Measurements from ENCODE around the gene VMP1. TPM values are rescaled to one million over a fixed set of nuclear protein-coding genes. Genes with fewer than 3 reads are reported as not detected.
"Not testable (repeated sequence)": the region's sequence is repeated elsewhere in the genome, so short reads cannot be mapped to it uniquely, and the experiment has no call there.

VMP1 gene
- total and polyA plus RNA-seq, 4 donors: 46.4 to 118 (median 71.6) TPM

DNA sequence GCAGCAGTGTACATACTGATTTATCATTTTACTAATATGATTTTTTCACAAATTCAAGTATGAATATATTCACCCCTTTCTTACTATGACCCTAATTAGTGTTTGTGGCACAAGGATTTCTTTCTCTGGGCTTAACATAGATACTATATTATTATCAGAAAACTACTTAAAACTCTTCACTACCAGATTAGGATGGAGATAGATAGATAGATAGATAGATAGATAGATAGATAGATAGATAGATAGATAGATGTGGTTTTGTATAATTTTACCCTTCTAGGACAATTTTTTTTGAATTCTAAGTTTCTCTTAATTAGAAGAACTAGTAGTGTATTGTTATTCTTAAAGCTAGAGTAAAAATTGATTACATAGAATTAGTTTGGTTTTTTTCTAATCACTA is 49.6 kb downstream of the VMP1 start (continued):
- TF ChIP-seq, protein P1, sequence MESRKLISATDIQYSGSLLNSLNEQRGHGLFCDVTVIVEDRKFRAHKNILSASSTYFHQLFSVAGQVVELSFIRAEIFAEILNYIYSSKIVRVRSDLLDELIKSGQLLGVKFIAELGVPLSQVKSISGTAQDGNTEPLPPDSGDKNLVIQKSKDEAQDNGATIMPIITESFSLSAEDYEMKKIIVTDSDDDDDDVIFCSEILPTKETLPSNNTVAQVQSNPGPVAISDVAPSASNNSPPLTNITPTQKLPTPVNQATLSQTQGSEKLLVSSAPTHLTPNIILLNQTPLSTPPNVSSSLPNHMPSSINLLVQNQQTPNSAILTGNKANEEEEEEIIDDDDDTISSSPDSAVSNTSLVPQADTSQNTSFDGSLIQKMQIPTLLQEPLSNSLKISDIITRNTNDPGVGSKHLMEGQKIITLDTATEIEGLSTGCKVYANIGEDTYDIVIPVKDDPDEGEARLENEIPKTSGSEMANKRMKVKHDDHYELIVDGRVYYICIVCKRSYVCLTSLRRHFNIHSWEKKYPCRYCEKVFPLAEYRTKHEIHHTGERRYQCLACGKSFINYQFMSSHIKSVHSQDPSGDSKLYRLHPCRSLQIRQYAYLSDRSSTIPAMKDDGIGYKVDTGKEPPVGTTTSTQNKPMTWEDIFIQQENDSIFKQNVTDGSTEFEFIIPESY (IDR thresholded peaks at IDR 0.05): no peak
- TF ChIP-seq HNF4G (IDR thresholded peaks at IDR 0.05) (no peak), SP1 (IDR thresholded peaks at IDR 0.05) (no peak), JUND (IDR thresholded peaks at IDR 0.05) (no peak)

DNA sequence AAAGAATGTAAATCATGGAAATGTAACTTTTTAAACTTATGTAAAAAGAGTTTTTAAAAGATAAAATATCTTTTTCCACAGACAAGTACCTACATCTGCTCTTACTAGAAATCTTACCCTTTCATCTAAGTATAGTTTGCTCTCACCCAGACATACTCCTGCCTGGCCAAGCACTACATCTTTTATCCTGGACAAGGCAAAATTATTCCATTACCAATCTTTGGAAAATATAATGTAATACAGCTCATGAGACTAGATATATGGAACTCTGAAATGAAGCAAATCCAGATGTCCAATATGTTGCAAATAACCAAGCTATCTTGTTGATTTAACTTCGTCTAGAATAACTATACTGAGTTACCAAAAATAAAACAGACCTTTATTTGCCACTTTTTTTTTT is 50.0 kb downstream of the VMP1 start:
- H3K27me3 ChIP-seq (ENCODE audit: control insufficient read depth in 4 of 4, insufficient read depth in 4 of 4, low read length in 3 of 4): no peaks in the 10 kb centered on the region
- WGBS: 89% methylated on average over 1 of the region's 1 CpG

DNA sequence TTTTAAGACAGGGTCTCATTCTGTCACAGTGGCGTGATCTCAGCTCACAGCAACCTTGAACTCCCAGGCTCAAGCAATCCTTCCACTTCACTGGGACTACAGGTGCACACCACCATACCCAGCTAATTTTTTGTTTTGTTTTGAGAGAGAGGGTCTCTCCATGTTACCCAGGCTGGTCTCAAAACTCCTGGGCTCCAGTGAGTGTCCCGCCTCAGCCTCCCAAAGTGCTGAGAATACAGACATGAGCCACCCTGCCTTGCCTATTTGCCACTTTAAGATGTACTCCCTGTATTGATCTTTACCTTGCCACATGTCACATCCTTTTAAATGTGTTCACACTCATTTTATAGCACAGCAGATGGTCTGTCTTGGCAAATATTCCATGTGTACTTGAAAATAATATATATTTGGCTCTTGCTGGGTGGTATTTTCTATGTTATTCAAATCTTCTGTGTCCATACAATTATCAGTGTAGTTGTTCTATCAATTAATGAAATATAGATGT is 50.5 kb downstream of the VMP1 start:
- Histone ChIP-seq H3K4me3 (ENCODE audit: low read depth in 1 of 3, low read length in 3 of 3) (no peak overlapping the region), H3K36me3 (ENCODE audit: control insufficient read depth in 4 of 4, insufficient read depth in 3 of 4, low read depth in 1 of 4, low read length in 3 of 4) (peaks cover 0 to 6% (median 1%) of the 10 kb centered on the region in 4 donors), H3K9me3 (ENCODE audit: control insufficient read depth in 4 of 4, low read length in 3 of 4) (no peaks in the 10 kb centered on the region), H3K27ac (ENCODE audit: low read depth in 1 of 2, low read length in 2 of 2) (no peak overlapping the region), H3K9ac (ENCODE audit: low read depth in 1 of 2, low read length in 2 of 2) (no peak overlapping the region), H3K4me1 (ENCODE audit: control insufficient read depth in 4 of 4, insufficient read depth in 4 of 4, low read length in 3 of 4) (peaks cover 0 to 4% (median 0%) of the 10 kb centered on the region in 4 donors), H3K27me3 (ENCODE audit: control insufficient read depth in 4 of 4, insufficient read depth in 4 of 4, low read length in 3 of 4) (no peaks in the 10 kb centered on the region)
- no peak for TF ChIP-seq GABPA (IDR thresholded peaks at IDR 0.05 in 1 of 2, conservative IDR thresholded peaks at IDR 0.05 in 1 of 2)
- no peak for TF ChIP-seq HNF4G (IDR thresholded peaks at IDR 0.05)
- TF ChIP-seq NR2F2 (IDR thresholded peaks at IDR 0.05): no peak
- TF ChIP-seq FOXA1 (IDR thresholded peaks at IDR 0.05): no peak
- TF ChIP-seq, protein P2, sequence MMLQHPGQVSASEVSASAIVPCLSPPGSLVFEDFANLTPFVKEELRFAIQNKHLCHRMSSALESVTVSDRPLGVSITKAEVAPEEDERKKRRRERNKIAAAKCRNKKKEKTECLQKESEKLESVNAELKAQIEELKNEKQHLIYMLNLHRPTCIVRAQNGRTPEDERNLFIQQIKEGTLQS (IDR thresholded peaks at IDR 0.05): no peak
- TF ChIP-seq, protein P3, sequence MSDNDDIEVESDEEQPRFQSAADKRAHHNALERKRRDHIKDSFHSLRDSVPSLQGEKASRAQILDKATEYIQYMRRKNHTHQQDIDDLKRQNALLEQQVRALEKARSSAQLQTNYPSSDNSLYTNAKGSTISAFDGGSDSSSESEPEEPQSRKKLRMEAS (IDR thresholded peaks at IDR 0.05): no peak
- TF ChIP-seq HNF4A (conservative IDR thresholded peaks at IDR 0.05): no peak
- TF ChIP-seq RXRA (IDR thresholded peaks at IDR 0.05): no peak
- TF ChIP-seq, protein P4, sequence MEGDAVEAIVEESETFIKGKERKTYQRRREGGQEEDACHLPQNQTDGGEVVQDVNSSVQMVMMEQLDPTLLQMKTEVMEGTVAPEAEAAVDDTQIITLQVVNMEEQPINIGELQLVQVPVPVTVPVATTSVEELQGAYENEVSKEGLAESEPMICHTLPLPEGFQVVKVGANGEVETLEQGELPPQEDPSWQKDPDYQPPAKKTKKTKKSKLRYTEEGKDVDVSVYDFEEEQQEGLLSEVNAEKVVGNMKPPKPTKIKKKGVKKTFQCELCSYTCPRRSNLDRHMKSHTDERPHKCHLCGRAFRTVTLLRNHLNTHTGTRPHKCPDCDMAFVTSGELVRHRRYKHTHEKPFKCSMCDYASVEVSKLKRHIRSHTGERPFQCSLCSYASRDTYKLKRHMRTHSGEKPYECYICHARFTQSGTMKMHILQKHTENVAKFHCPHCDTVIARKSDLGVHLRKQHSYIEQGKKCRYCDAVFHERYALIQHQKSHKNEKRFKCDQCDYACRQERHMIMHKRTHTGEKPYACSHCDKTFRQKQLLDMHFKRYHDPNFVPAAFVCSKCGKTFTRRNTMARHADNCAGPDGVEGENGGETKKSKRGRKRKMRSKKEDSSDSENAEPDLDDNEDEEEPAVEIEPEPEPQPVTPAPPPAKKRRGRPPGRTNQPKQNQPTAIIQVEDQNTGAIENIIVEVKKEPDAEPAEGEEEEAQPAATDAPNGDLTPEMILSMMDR (IDR thresholded peaks at IDR 0.05; ENCODE audit: low read depth, low read length, missing input control): no peak
- TF ChIP-seq TAF1 (conservative IDR thresholded peaks at IDR 0.05): no peak
- DNase-seq (ENCODE audit: low spot score): no peak
- 98% methylated on average over 2 of the region's 2 CpGs for WGBS

More for the DNA sequence above, 50.0 kb downstream of the VMP1 start:
- Histone ChIP-seq H3K9ac (ENCODE audit: low read depth in 1 of 2, low read length in 2 of 2) (no peak overlapping the region), H3K36me3 (ENCODE audit: control insufficient read depth in 4 of 4, insufficient read depth in 3 of 4, low read depth in 1 of 4, low read length in 3 of 4) (peaks cover 0 to 6% (median 1%) of the 10 kb centered on the region in 4 donors), H3K4me1 (ENCODE audit: control insufficient read depth in 4 of 4, insufficient read depth in 4 of 4, low read length in 3 of 4) (peaks cover 0 to 4% (median 0%) of the 10 kb centered on the region in 4 donors), H3K4me3 (ENCODE audit: low read depth in 1 of 3, low read length in 3 of 3) (no peak overlapping the region), H3K27ac (ENCODE audit: low read depth in 1 of 2, low read length in 2 of 2) (no peak overlapping the region), H3K9me3 (ENCODE audit: control insufficient read depth in 4 of 4, low read length in 3 of 4) (no peaks in the 10 kb centered on the region)
- DNase-seq (ENCODE audit: low spot score): no peak
- TF ChIP-seq GABPA (IDR thresholded peaks at IDR 0.05 in 1 of 2, conservative IDR thresholded peaks at IDR 0.05 in 1 of 2): no peak
- TF ChIP-seq FOXA2 (IDR thresholded peaks at IDR 0.05): no peak
- TF ChIP-seq, protein P4 (IDR thresholded peaks at IDR 0.05; ENCODE audit: low read depth, low read length, missing input control): no peak

DNA sequence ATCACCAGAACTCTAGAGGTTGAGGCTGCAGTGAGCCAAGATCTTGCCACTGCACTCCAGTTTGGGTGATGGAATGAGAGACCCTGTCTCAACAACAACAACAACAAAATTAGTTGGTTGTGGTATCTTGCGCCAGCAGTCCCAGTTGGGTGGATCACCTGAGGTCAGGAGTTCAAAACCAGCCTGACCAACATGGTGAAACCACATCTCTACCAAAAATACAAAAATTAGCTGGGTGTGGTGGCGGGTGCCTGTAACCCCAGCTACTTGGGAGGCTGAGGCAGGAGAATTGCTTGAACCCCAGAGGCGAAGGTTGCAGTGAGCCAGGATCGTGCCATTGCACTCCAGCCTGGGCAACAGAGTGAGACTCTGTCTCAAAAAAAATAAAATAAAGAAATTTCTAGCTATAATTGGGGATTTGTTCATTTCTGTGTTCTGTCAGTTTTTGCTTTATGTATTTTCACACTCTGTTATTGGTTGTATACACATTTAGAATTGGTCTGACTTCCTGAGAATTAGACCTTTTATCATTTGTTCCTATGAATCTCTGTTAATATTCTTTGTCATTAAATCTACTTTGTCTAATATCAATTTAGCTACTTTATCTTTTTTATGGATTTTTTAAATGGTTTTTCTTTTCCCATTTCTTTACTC is 51.7 kb downstream of the VMP1 start:
- not testable (repeated sequence) for H3K36me3 ChIP-seq (ENCODE audit: control insufficient read depth in 4 of 4, insufficient read depth in 3 of 4, low read depth in 1 of 4, low read length in 3 of 4); DNase-seq (ENCODE audit: low spot score); H3K9ac ChIP-seq (ENCODE audit: low read depth in 1 of 2, low read length in 2 of 2); H3K4me3 ChIP-seq (ENCODE audit: low read depth in 1 of 3, low read length in 3 of 3); H3K27ac ChIP-seq (ENCODE audit: low read depth in 1 of 2, low read length in 2 of 2); H3K9me3 ChIP-seq (ENCODE audit: control insufficient read depth in 4 of 4, low read length in 3 of 4); H3K4me1 ChIP-seq (ENCODE audit: control insufficient read depth in 4 of 4, insufficient read depth in 4 of 4, low read length in 3 of 4); H3K27me3 ChIP-seq (ENCODE audit: control insufficient read depth in 4 of 4, insufficient read depth in 4 of 4, low read length in 3 of 4)
- 99% methylated on average over 4 of the region's 4 CpGs for WGBS

Measured in liver (tissue), 9 donors.